Tongue (tissue), 2 donors: ENCODE results near the gene YIPF3. TPM values are rescaled to one million over a fixed set of nuclear protein-coding genes. Genes with fewer than 3 reads are reported as not detected.
"Not testable (repeated sequence)": the region's sequence is repeated elsewhere in the genome, so short reads cannot be mapped to it uniquely, and the experiment has no call there.

Experiments used
- DNase-seq: peaks from one replicate; pipeline ENCODE4 v3.0.0-alpha.2; 2015
- total RNA-seq: library from RNA; depleted of rRNA; stranded (reverse); fragments of >200 nt; gene quantifications from one replicate; pipeline ENCODE4 v1.2.3, GENCODE V29; 2014

YIPF3 gene
- total RNA-seq, 1 donor from 2014 or later: 86.8 TPM

GRCh38 chr6:43491750-43492661, 24.7 kb downstream of the YIPF3 start:
- peak; percentile 92 for DNase-seq

GRCh38 chr6:43490523-43490939, 26.2 kb downstream of the YIPF3 start:
- no peak for DNase-seq

- peak; percentile 89 for DNase-seq
Measured at GRCh38 chr6:43489277-43490072, 27.3 kb downstream of the YIPF3 start.

GRCh38 chr6:43488667-43489276, 28.0 kb downstream of the YIPF3 start:
- DNase-seq: no peak

GRCh38 chr6:43481591-43482236, 35.0 kb downstream of the YIPF3 start:
- no peak for DNase-seq

- no peak for DNase-seq
Measured at GRCh38 chr6:43481075-43481474, 35.7 kb downstream of the YIPF3 start.

- no peak for DNase-seq
Measured at GRCh38 chr6:43478008-43478372, 38.7 kb downstream of the YIPF3 start.

GRCh38 chr6:43477235-43478007, 39.3 kb downstream of the YIPF3 start, which contains the start of gene TJAP1:
TJAP1 (plus strand) TSS chr6:43477570; CDS start chr6:43499002, 21,432 bp downstream.
- peak; percentile 97 for DNase-seq

GRCh38 chr6:43476746-43477145, 40.0 kb downstream of the YIPF3 start:
- DNase-seq: no peak

- peak; percentile 57 for DNase-seq
Measured at GRCh38 chr6:43475516-43475915, 41.2 kb downstream of the YIPF3 start.

- DNase-seq: no peak
Measured at GRCh38 chr6:43472515-43472914, 44.2 kb downstream of the YIPF3 start.

GRCh38 chr6:43471399-43471798, 45.3 kb downstream of the YIPF3 start:
- DNase-seq: no peak

- no peak for DNase-seq
Measured at GRCh38 chr6:43469947-43470346, 46.8 kb downstream of the YIPF3 start.

- DNase-seq: no peak
Measured at GRCh38 chr6:43468748-43469681, 47.7 kb downstream of the YIPF3 start.

GRCh38 chr6:43468240-43468639, 48.5 kb downstream of the YIPF3 start:
- no peak for DNase-seq

- no peak for DNase-seq
Measured at GRCh38 chr6:43467752-43468151, 49.0 kb downstream of the YIPF3 start.

GRCh38 chr6:43467265-43467664, 49.5 kb downstream of the YIPF3 start:
- DNase-seq: not testable (repeated sequence)

GRCh38 chr6:43465948-43466347, 50.8 kb downstream of the YIPF3 start:
- DNase-seq: no peak

- DNase-seq: no peak
Measured at GRCh38 chr6:43464337-43464736, 52.4 kb downstream of the YIPF3 start.

- DNase-seq: no peak
Measured at GRCh38 chr6:43461936-43462335, 54.8 kb downstream of the YIPF3 start.
